Measurements from ENCODE around the gene CCDC97. TPM values are rescaled to one million over a fixed set of nuclear protein-coding genes. Genes with fewer than 3 reads are reported as not detected.

Gene CCDC97
- polyA plus RNA-seq, 1 donor from 2014 or later: 4.9 TPM

DNA sequence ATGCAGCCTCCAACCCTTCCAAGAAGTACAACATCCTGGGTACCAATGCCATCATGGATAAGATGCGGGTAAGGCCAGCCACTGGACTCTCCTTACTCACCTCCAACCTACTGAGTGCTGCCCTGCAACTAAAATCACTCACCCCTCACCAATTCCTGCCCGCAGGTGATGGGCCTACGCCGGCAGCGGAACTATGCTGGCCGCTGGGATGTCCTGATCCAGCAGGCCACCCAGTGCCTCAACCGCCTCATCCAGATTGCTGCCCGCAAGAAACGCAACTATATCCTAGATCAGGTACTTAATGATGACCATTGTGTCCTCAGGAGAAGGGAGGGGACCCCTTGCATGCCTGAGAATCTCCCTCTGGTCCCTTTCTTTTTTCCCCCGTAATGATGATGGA lies 15.6 kb upstream of the CCDC97 start:
- no peaks in the 10 kb centered on the region for H3F3A ChIP-seq (ENCODE audit: insufficient read depth, low read length, poor library complexity, severe bottlenecking)
- no peak overlapping the region for H3K27ac ChIP-seq (ENCODE audit: low read length)
- H3K4me3 ChIP-seq (ENCODE audit: low read length): no peak overlapping the region
- H3K27me3 ChIP-seq (ENCODE audit: insufficient read depth, low read depth, low read length): no peaks in the 10 kb centered on the region
- H3K79me2 ChIP-seq (replicated peaks; ENCODE audit: insufficient read depth, low read length): no peaks in the 10 kb centered on the region
- no peak overlapping the region for H2AFZ ChIP-seq (ENCODE audit: low read depth, low read length)
- H3K4me2 ChIP-seq (ENCODE audit: low read length): no peak overlapping the region
- H3K9me3 ChIP-seq (ENCODE audit: low read length): no peaks in the 10 kb centered on the region
- H3K36me3 ChIP-seq (ENCODE audit: insufficient read depth, low read length): peaks cover 7% of the 10 kb centered on the region
- H4K20me1 ChIP-seq (ENCODE audit: insufficient read depth): no peaks in the 10 kb centered on the region
- H3K9ac ChIP-seq (ENCODE audit: low read length): no peak overlapping the region
- TF ChIP-seq, protein P1, sequence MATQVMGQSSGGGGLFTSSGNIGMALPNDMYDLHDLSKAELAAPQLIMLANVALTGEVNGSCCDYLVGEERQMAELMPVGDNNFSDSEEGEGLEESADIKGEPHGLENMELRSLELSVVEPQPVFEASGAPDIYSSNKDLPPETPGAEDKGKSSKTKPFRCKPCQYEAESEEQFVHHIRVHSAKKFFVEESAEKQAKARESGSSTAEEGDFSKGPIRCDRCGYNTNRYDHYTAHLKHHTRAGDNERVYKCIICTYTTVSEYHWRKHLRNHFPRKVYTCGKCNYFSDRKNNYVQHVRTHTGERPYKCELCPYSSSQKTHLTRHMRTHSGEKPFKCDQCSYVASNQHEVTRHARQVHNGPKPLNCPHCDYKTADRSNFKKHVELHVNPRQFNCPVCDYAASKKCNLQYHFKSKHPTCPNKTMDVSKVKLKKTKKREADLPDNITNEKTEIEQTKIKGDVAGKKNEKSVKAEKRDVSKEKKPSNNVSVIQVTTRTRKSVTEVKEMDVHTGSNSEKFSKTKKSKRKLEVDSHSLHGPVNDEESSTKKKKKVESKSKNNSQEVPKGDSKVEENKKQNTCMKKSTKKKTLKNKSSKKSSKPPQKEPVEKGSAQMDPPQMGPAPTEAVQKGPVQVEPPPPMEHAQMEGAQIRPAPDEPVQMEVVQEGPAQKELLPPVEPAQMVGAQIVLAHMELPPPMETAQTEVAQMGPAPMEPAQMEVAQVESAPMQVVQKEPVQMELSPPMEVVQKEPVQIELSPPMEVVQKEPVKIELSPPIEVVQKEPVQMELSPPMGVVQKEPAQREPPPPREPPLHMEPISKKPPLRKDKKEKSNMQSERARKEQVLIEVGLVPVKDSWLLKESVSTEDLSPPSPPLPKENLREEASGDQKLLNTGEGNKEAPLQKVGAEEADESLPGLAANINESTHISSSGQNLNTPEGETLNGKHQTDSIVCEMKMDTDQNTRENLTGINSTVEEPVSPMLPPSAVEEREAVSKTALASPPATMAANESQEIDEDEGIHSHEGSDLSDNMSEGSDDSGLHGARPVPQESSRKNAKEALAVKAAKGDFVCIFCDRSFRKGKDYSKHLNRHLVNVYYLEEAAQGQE (IDR thresholded peaks at IDR 0.05; ENCODE audit: borderline replicate concordance): no peak
- TF ChIP-seq SMC3 (conservative IDR thresholded peaks at IDR 0.05; ENCODE audit: poor library complexity) (no peak), RAD21 (conservative IDR thresholded peaks at IDR 0.05) (no peak), EP300 (conservative IDR thresholded peaks at IDR 0.05; ENCODE audit: poor library complexity, severe bottlenecking) (no peak), MXI1 (conservative IDR thresholded peaks at IDR 0.05; ENCODE audit: poor library complexity, severe bottlenecking) (no peak), TAF1 (IDR thresholded peaks at IDR 0.05; ENCODE audit: low read depth) (no peak), EZH2 (IDR thresholded peaks at IDR 0.05; ENCODE audit: borderline replicate concordance, insufficient read depth, low read length, poor library complexity, severe bottlenecking) (no peak), POLR2AphosphoS5 (IDR thresholded peaks at IDR 0.05) (no peak)
- TF ChIP-seq, protein P2, sequence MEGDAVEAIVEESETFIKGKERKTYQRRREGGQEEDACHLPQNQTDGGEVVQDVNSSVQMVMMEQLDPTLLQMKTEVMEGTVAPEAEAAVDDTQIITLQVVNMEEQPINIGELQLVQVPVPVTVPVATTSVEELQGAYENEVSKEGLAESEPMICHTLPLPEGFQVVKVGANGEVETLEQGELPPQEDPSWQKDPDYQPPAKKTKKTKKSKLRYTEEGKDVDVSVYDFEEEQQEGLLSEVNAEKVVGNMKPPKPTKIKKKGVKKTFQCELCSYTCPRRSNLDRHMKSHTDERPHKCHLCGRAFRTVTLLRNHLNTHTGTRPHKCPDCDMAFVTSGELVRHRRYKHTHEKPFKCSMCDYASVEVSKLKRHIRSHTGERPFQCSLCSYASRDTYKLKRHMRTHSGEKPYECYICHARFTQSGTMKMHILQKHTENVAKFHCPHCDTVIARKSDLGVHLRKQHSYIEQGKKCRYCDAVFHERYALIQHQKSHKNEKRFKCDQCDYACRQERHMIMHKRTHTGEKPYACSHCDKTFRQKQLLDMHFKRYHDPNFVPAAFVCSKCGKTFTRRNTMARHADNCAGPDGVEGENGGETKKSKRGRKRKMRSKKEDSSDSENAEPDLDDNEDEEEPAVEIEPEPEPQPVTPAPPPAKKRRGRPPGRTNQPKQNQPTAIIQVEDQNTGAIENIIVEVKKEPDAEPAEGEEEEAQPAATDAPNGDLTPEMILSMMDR (IDR thresholded peaks at IDR 0.05; ENCODE audit: poor library complexity, severe bottlenecking): no peak
- H3K9me2 ChIP-seq (ENCODE audit: insufficient read depth, low read length): no peaks in the 10 kb centered on the region

DNA sequence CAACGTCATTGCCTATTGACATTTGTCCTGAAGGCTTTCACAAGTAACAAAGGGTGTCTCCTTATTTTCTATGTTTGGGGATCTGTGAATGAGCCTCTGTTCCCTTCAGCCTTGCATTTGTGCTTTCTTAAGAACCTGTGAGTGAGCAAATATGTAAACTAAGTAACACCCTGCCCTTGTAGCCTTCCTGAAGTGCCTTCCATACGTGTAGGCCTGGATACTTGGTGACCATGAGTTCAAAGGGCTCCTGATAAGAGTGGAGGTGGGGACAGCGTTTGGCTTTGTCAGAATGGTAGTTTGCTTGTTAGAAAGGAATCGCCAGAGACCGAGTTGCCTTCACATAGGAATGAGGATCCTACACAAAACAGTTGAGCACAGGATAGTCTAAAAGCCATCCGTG lies 14.5 kb upstream of the CCDC97 start:
- Histone ChIP-seq H3K9me3 (ENCODE audit: low read length) (no peaks in the 10 kb centered on the region), H4K20me1 (ENCODE audit: insufficient read depth) (no peaks in the 10 kb centered on the region), H3K36me3 (ENCODE audit: insufficient read depth, low read length) (peaks cover 7% of the 10 kb centered on the region), H3K4me2 (ENCODE audit: low read length) (no peak overlapping the region), H3F3A (ENCODE audit: insufficient read depth, low read length, poor library complexity, severe bottlenecking) (no peaks in the 10 kb centered on the region), H3K79me2 (replicated peaks; ENCODE audit: insufficient read depth, low read length) (no peaks in the 10 kb centered on the region), H3K9ac (ENCODE audit: low read length) (no peak overlapping the region), H3K4me3 (ENCODE audit: low read length) (no peak overlapping the region), H2AFZ (ENCODE audit: low read depth, low read length) (no peak overlapping the region), H3K9me2 (ENCODE audit: insufficient read depth, low read length) (no peaks in the 10 kb centered on the region), H3K27me3 (ENCODE audit: insufficient read depth, low read depth, low read length) (no peaks in the 10 kb centered on the region), H3K27ac (ENCODE audit: low read length) (no peak overlapping the region)
- TF ChIP-seq POLR2AphosphoS5 (IDR thresholded peaks at IDR 0.05): no peak
- TF ChIP-seq SMC3 (conservative IDR thresholded peaks at IDR 0.05; ENCODE audit: poor library complexity): no peak
- no peak for TF ChIP-seq EZH2 (IDR thresholded peaks at IDR 0.05; ENCODE audit: borderline replicate concordance, insufficient read depth, low read length, poor library complexity, severe bottlenecking)
- TF ChIP-seq, protein P1 (IDR thresholded peaks at IDR 0.05; ENCODE audit: borderline replicate concordance): no peak
- no peak for TF ChIP-seq TAF1 (IDR thresholded peaks at IDR 0.05; ENCODE audit: low read depth)
- TF ChIP-seq, protein P2 (IDR thresholded peaks at IDR 0.05; ENCODE audit: poor library complexity, severe bottlenecking): no peak
- no peak for TF ChIP-seq RAD21 (conservative IDR thresholded peaks at IDR 0.05)
- TF ChIP-seq MXI1 (conservative IDR thresholded peaks at IDR 0.05; ENCODE audit: poor library complexity, severe bottlenecking): no peak
- no peak for TF ChIP-seq EP300 (conservative IDR thresholded peaks at IDR 0.05; ENCODE audit: poor library complexity, severe bottlenecking)

Measured in neural cell (in vitro differentiated cells).